ENCODE results near the gene RBM28.

Gene RBM28

GRCh38 chr7:128254470-128254869 lies 89.2 kb downstream of the RBM28 start:
- no peak for DNase-seq

- DNase-seq: no peak
Measured at GRCh38 chr7:128253701-128254100, 90.0 kb downstream of the RBM28 start.

- DNase-seq: no peak
Measured at GRCh38 chr7:128251337-128251736, 92.4 kb downstream of the RBM28 start.
